RWPE1 (cell line): ENCODE data around the gene DDX51.
"Not testable (repeated sequence)": the region's sequence is repeated elsewhere in the genome, so short reads cannot be mapped to it uniquely, and the experiment has no call there.

Experiments used
- CTCF ChIA-PET: fragments of 350-600 bp; sonication (Branson Sonifier 250); formaldehyde crosslinking; extraction: SDS; loops from one replicate; lab custom pipeline; 2021; lab: Yijun Ruan, JAX
- POLR2A ChIA-PET: fragments of 400-600 bp; formaldehyde crosslinking; extraction: SDS; loops from one replicate; lab custom pipeline; 2020; ENCODE audit warnings: antibody characterized with exemption; ENCODE audit not compliant: low non-redundant PET; lab: Yijun Ruan, JAX
- DNase-seq: peaks from one replicate; pipeline ENCODE4 v3.0.0; 2012; ENCODE audit warnings: low spot score
- H3K27ac ChIP-seq: fragments of 450-650 bp; 2 replicates; pipeline ENCODE4 v1.5.1; 2017
- TF ChIP-seq, protein P1 (sequence below): fragments of 450-650 bp; conservative IDR thresholded peaks from 2 replicates; pipeline ENCODE4 v1.5.1; 2017; ENCODE audit warnings: low read depth, mild to moderate bottlenecking

DDX51 gene

DNA sequence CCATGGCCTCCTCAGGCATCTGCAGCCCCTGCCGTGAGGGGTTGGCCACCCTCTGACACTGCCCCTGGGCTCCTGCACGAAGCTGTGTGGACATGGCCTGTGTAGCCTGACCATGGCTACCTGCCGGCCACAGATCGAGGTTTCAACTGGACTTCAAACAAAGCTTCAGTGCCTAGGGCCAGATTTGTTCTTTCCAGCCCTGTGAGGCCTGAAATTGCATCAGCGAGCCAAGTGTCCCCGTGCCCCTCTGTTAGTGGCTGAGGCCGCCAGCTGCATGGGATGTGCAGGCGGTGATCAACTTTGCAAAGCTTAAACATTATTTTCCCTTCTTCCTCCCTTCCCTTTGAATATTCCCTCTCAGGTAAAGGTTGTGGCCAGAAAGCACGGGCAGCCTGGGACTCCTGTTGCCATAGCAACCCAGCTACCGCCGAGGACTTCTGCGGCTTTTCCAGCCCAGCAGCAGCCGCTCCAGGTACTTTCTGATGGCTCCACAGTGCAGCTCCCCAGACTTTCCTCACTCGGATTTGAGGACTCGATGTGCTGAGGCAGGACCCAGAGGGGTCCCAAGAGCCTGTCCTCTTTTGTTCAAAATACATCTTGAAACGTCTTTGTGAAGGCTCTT lies 35.8 kb downstream of the DDX51 start:
- peak overlapping the region; percentile 21; the same call in 1 of the 2 replicates for H3K27ac ChIP-seq
- CTCF ChIA-PET, result interaction anchor here (0.5 to 0.6 kb wide), 2 partner anchors 57 to 394 kb away, joined by 3 read pairs; no protein-coding TSS in a partner anchor
- TF ChIP-seq, protein P1, sequence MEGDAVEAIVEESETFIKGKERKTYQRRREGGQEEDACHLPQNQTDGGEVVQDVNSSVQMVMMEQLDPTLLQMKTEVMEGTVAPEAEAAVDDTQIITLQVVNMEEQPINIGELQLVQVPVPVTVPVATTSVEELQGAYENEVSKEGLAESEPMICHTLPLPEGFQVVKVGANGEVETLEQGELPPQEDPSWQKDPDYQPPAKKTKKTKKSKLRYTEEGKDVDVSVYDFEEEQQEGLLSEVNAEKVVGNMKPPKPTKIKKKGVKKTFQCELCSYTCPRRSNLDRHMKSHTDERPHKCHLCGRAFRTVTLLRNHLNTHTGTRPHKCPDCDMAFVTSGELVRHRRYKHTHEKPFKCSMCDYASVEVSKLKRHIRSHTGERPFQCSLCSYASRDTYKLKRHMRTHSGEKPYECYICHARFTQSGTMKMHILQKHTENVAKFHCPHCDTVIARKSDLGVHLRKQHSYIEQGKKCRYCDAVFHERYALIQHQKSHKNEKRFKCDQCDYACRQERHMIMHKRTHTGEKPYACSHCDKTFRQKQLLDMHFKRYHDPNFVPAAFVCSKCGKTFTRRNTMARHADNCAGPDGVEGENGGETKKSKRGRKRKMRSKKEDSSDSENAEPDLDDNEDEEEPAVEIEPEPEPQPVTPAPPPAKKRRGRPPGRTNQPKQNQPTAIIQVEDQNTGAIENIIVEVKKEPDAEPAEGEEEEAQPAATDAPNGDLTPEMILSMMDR, result no peak
- POLR2A ChIA-PET, result no interaction called here
- no peak for DNase-seq

DNA sequence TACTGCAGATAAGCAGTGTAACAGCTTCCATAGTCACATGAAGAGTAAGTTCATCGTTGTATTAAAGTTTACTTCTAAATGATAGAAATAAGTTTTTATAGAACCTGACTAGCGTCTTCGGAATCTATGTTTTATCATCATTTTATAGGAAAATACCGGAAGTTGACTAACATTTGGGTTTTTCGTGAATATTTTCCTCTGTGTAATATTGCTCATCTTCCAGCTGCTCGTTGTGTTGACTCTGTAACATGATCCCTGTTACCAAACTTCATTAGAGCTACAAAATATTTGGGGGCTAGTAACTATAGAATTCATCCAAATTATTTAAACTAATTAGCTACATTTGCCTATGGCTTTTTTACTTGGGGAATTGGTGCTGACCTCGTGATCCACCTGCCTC lies 37.2 kb downstream of the DDX51 start:
- TF ChIP-seq, protein P1, result no peak
- H3K27ac ChIP-seq, result no peak overlapping the region
- POLR2A ChIA-PET, result no interaction called here
- CTCF ChIA-PET, result interaction anchor here (0.7 kb wide), 1 partner anchor 14 kb away, joined by 4 read pairs; no protein-coding TSS in a partner anchor
- peak; percentile 27 for DNase-seq

DNA sequence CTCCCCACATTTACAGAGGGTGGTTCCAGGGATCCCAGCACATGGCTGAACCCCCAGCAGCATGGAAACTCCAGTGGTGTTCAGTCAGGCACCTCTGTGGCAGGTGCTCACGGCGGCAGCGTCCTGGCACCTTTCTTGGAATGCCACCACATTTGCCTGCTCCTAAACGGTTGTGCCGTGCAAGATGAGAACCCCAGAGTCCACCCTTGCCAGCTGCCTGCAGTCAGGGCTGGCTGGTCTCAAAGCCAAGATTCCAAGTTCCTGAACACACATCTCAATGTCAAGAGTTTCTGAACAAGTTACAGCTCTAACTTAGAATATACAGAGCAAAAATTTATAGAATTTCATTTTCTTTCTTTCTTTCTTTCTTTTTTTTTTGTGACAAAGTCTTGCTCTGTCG lies 38.7 kb downstream of the DDX51 start:
- ChIA-PET CTCF (interaction anchor here (0.6 kb wide), 1 partner anchor 123 kb away, joined by 3 read pairs; no protein-coding TSS in a partner anchor), POLR2A (no interaction called here)
- DNase-seq, result no peak
- no peak overlapping the region for H3K27ac ChIP-seq
- TF ChIP-seq, protein P1, result no peak

DNA sequence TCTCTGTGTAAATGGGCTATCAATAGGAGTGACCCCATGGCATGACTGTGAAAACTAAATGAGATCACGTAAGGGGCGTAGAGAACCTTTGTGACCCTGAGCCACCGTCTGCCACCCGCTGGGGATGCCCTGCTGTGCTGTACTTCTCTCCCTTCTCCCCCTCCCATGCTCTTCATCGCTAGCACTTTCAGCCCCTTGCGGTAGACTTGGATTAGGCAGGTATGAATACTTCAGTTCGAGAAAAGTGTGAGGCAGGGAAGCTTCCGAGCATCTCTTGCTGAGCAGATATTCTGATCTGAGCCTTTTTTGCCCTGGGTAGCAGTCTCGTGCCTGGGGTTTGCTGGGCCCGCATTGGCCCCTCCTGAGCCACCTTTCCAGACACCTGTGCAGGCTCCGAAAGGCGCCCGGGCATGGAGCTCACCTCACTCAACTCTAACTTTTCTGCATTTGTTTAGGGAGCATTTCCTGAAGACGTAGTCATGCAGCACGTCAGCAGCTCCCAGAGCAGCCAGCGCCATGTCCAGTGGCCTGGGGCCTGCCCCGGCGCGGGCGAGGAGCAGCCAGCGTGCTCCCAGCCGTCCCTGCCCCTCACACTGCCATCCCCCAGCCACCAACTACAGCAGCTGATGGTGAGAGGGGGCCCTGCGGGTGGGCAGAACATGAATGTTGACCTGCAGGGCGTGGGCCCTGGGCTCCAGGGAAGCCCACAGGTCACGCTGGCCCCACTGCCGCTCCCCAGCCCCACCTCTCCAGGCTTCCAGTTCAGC lies 40.4 kb downstream of the DDX51 start:
- CTCF ChIA-PET, result no interaction called here
- TF ChIP-seq, protein P1, result no peak
- no peak overlapping the region for H3K27ac ChIP-seq
- POLR2A ChIA-PET, result no interaction called here
- no peak for DNase-seq

DNA sequence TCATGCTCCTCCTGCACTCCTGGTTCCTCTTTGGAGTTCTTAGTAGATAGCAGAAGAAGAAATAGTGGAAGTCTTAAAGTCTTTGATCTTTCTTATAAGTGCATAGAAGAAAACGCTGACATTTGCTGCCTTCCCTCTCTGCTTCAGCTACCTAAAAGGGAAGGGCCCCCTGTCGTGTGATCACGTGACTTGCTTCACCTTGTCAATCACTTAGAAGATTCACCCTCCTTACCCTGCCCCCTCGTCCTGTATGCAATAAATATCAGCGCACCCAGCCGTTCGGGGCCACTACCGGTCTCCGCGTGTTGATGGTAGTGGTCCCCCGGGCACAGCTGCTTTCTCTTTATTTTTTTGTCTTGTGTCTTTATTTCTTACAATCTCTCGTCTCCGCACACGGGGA lies 41.0 kb downstream of the DDX51 start:
- H3K27ac ChIP-seq, POLR2A ChIA-PET, CTCF ChIA-PET, DNase-seq: not testable (repeated sequence)

DNA sequence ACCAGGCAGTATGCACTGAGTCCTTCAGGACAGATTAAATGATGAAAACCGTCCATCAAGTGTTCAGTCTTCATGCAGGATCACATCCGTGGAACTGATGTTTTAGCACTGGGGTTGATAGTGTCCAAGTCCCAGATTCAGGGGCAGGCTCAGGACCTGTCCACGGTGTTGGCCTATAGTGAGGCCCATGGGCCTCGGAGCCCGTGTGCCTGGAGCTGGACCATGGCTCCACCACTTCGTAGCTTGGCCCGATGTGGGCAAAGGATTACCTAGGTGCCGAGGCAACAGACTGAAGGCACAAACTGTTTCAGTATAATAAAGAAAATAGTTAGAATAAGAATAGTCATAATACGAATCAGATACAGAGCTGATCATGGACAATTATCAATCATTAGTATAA lies 41.8 kb downstream of the DDX51 start:
- H3K27ac ChIP-seq, result no peak overlapping the region
- no peak for DNase-seq
- TF ChIP-seq, protein P1, result no peak
- ChIA-PET CTCF (no interaction called here), POLR2A (no interaction called here)
